Dedifferentiated amniotic fluid mesenchymal stem cell (primary cell): Measurements from ENCODE around the gene ATG7.
"Not testable (repeated sequence)": the region's sequence is repeated elsewhere in the genome, so short reads cannot be mapped to it uniquely, and the experiment has no call there.

Experiments
- DNase-seq: peaks from one replicate; pipeline ENCODE4 v3.0.0-alpha.2; 2016; ENCODE audit errors: extremely low spot score

Gene ATG7

GRCh38 chr3:11250902-11251806 lies 21.0 kb upstream of the ATG7 start:
- DNase-seq, result no peak

DNA sequence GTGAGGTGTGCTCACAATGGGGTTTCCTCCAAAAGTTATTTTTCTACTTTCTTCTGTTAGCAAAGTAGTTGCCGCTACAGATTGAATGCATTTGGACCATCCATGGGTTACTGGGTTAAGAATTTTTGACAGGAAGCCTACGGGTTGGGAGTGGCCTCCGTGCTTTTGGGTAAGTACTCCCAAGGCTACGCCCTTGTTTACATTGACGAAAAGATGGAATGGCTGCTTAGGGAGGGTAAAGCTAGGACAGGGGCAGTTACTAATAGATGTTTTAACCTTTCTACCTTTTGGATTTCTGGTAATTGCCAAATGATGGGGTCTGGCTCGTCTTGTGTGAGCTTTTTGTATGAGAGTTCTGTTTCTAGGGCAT lies 20.4 kb upstream of the ATG7 start:
- DNase-seq, result no peak

GRCh38 chr3:11254876-11255275 lies 17.3 kb upstream of the ATG7 start:
- DNase-seq, result no peak

DNA sequence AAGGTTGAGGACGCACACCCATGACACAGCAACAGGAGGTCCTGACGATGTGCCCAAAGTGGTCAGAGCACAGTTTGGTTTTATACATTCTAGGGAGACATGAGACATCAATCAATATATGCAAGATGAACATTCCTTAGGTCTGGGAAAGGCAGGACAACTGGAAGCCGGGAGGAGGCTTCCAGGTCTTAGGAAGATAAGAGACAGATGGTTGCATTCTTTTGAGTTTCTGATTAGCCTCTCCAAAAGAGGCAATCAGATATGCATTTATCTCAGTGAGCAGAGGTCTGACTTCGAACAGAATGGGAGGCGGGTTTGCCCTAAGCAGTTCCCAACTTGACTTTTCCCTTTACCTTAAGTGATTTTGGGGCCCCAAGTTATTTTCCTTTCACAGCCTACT lies 16.7 kb upstream of the ATG7 start:
- DNase-seq, result not testable (repeated sequence)

DNA sequence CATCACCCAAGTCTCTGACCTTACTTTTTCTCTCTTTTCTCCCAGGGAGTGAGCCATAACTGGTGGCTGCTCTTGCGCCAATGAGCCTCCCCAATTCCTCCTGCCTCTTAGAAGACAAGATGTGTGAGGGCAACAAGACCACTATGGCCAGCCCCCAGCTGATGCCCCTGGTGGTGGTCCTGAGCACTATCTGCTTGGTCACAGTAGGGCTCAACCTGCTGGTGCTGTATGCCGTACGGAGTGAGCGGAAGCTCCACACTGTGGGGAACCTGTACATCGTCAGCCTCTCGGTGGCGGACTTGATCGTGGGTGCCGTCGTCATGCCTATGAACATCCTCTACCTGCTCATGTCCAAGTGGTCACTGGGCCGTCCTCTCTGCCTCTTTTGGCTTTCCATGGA lies 13.2 kb upstream of the ATG7 start:
- no peak for DNase-seq

- DNase-seq, result no peak
Observed at GRCh38 chr3:11260460-11260859, 11.7 kb upstream of the ATG7 start.

GRCh38 chr3:11269007-11269406 lies 3.2 kb upstream of the ATG7 start:
- no peak for DNase-seq

DNA sequence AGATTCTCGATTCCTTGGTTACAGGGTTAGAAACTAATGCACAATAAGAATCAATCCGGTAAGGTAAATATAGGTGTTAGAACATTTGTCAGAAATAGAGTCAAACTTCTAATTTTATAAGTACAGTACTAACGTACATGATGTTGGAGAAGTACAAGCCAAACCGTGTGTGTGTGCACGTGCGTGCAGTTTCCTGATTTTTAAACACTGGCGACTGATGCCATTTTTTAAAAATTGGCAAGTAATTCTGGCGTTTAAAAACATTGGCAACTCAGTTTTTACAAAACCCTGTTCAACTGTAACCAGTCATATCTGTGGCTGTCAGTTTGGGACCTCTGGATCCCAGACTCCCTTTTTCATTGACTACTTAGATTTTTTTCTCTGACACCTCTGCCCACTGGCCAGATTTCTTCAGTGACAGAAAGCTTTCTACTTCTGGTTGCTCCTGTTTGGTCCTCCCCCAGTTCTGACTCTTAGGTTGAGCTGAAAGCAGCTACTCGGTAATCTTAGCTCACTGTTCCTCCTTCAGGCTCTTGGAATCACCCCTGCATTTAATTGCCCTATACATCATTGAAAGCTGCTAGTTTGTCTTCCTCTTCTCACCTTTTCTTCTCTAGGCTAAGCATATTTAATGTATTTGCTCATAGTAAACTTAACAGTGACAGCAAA lies 843 bp downstream of the ATG7 start:
- peak; percentile 13 for DNase-seq

DNA sequence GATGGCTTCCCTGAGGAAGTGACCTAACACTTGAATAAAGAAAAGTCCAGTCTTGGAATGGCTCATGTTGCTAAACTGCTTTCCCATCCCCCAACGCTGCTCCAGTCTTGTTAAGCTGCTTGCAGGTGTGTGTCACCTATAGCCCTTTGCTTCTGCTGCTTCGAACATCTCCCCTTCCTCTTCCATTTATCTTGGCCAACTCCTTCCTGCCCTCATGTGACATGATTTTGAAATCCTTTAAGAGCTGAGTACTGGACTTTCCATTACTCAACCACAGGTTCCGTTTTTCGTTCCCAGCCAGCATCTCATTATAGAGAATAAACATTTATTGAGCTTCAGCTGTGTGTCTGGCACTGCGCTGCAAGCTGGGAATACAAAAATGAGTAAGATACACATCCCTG lies 1.7 kb downstream of the ATG7 start:
- DNase-seq, result peak; percentile 13

- DNase-seq, result peak; percentile 11
Observed at GRCh38 chr3:11274566-11275142, 2.5 kb downstream of the ATG7 start.

- DNase-seq, result peak; percentile 8
Observed at GRCh38 chr3:11275926-11276325, 3.7 kb downstream of the ATG7 start.

GRCh38 chr3:11276901-11277300 lies 4.7 kb downstream of the ATG7 start:
- no peak for DNase-seq

- DNase-seq, result peak; percentile 4
Observed at GRCh38 chr3:11282250-11283138, 10.3 kb downstream of the ATG7 start.

GRCh38 chr3:11283139-11283475 lies 10.9 kb downstream of the ATG7 start:
- DNase-seq, result no peak

DNA sequence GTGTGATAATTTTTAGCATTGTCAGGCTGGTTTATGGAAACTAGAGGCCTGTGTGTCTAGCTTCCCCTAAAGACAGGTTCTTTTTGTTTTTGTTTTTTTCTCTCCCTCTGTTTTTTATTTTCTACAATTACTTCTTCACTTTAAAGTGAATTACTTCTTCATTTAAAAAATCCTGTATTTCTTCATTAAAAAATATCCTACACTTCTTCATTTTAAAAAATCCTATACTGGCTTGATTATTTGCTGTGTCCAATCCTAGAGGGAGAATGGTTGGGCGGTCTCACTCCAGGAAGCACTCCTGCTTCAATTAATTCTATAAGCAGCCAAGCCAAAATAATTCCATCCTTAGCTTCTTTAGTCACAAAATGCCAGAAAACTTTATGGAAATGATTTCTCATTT lies 11.8 kb downstream of the ATG7 start:
- no peak for DNase-seq

DNA sequence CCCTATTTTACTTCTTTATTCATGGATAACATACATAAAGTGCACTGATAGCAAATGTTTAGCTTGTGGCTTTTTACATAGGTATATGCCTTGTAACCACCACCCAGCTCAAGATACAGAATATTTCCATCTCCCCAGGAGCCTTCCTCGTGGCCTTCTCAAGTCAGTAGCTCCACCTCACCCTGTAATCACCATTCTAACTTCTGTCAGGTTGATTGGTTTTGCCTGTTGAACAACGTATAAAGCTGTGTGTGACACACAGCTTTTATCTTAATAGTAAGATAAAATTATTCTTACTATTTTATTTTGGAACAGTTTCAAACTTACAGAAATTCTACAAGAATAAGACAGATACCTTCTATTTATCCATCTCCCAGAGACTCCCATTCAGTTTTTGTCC lies 13.3 kb downstream of the ATG7 start:
- DNase-seq, result no peak

DNA sequence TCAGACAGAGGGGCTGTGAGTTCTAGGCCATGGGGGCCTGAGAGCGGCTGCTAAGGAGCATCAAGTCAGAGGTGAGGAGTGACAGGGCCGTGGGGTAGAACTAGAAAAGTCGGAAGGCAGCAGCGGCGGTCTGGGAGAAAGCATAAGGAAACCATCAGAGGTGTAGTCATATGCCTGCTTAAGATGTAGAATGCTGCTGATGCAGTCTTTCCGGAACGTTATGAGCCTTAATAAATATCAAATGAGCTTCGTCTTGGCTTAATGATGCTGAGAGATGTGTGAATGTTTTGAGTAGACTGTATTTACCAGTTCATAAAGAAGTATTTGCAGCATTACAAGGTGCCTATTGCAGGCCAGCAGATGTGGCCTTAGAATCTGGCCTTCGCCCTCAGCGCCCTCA lies 15.2 kb downstream of the ATG7 start:
- no peak for DNase-seq

DNA sequence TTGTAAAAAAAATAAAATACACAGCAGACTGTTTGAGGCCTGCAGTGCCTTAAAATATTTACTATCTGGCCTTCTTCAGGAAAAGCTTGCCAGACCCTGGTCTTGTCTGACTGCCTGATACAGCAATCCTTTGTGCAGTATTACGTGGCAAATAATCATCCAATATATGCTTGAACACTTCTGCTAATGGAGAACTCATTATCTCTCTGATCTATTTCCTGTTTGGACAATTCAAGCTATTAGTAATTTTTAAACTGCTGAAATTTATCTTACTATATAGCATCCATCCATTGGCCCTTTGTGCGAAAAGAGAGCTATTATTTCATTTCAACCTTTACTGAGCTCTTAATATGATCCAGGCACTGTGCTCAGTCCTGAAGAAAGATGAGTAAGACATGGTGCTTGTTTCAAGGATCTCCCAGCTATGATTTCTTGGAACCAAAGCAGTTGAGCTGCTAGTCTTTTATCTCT lies 15.9 kb downstream of the ATG7 start:
- DNase-seq, result no peak

DNA sequence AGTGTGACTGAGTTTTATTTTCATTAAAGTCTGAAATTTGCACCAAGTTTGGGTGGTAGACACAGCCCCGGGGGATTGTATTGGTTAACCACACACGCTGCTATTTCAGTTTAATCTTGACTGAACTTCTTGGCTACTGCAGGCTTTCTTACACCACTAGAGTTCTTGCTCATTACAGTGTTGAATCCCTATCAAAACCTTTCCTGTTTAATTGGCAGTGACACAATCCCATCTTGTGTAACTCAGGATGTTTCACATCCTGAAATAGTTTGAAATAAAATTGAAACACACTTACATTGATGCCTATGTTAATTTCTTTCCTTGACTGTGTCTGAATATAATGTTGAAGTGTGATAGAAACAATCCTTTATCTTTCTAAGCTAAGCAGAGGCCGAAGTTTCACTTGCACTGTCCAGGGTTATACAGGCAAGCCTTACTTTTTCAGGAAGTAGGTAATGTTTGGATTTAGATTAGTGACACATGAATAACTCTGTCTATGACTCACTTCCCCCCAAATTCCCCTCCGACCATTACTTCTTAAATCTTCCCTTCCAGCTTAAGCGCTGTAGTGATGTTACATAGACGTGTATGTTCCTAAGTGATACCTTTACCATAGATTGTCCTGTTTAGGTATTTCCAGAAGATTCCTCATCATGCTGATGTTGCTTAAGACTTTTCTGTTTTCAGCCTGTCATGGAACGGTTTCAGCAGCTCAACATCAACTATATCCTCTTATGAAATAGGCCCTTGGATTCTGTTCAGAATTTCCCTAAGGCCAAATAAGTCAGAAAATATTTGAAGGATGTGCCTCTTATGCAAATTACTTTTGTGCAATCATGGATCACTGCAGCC lies 16.8 kb downstream of the ATG7 start:
- DNase-seq, result peak; percentile 54

- DNase-seq, result no peak
Observed at GRCh38 chr3:11289864-11290263, 17.7 kb downstream of the ATG7 start.
